Osteoblast (primary cell): ENCODE results near the gene ZFP90. TPM values are rescaled to one million over a fixed set of nuclear protein-coding genes. Genes with fewer than 3 reads are reported as not detected.

Experiments
- DNase-seq: peaks from one replicate; pipeline ENCODE4 v3.0.0; 2011; ENCODE audit warnings: low spot score, mixed read lengths; ENCODE audit not compliant: insufficient read length; ENCODE audit errors: missing footprints
- H2AFZ ChIP-seq: 2 replicates; pipeline ENCODE4 v1.6.0; 2011; ENCODE audit warnings: mild to moderate bottlenecking, low read length
- H3K27ac ChIP-seq: 2 replicates; pipeline ENCODE4 v1.5.1; 2011; ENCODE audit warnings: mild to moderate bottlenecking, low read depth, low read length, moderate library complexity
- H3K27me3 ChIP-seq: 2 replicates; pipeline ENCODE4 v1.6.0; 2012; ENCODE audit warnings: mild to moderate bottlenecking, control low read depth, inconsistent platforms, low read length, moderate library complexity; ENCODE audit not compliant: insufficient read depth
- H3K36me3 ChIP-seq: 2 replicates; pipeline ENCODE4 v1.5.1; 2011; ENCODE audit warnings: mild to moderate bottlenecking, low read length, control low read depth, moderate library complexity; ENCODE audit not compliant: insufficient read depth
- H3K4me1 ChIP-seq: 2 replicates; pipeline ENCODE4 v1.5.1; 2011; ENCODE audit warnings: mild to moderate bottlenecking, low read length, control low read depth, moderate library complexity; ENCODE audit not compliant: insufficient read depth
- H3K4me2 ChIP-seq: 2 replicates; pipeline ENCODE4 v1.6.0; 2011; ENCODE audit warnings: mild to moderate bottlenecking, low read length; ENCODE audit not compliant: insufficient read depth
- H3K4me3 ChIP-seq: fragments of 200-600 bp; sonication (generic); 3 replicates; pipeline ENCODE4 v1.5.1; 2012; ENCODE audit warnings: mild to moderate bottlenecking, low read length, inconsistent platforms; ENCODE audit not compliant: insufficient read depth
- H3K79me2 ChIP-seq: 2 replicates; pipeline ENCODE4 v1.6.0; 2012; ENCODE audit warnings: mild to moderate bottlenecking, low read length, control low read depth, inconsistent platforms; ENCODE audit not compliant: insufficient read depth
- H3K9me3 ChIP-seq: 2 replicates; pipeline ENCODE4 v1.5.1; 2011; ENCODE audit warnings: low read depth, low read length, control low read depth
- H4K20me1 ChIP-seq: 2 replicates; pipeline ENCODE4 v1.6.0; 2012; ENCODE audit warnings: mild to moderate bottlenecking, low read length, control low read depth; ENCODE audit not compliant: insufficient read depth
- total RNA-seq: library from RNA; depleted of rRNA; stranded (reverse); fragments of >200 nt; gene quantifications from 2 replicates; pipeline ENCODE4 v1.2.3, GENCODE V29; 2012
- TF ChIP-seq, protein P1 (sequence below): IDR thresholded peaks from 2 replicates; pipeline ENCODE4 v1.5.1; 2011; ENCODE audit warnings: mild to moderate bottlenecking, low read depth, low read length, moderate library complexity; ENCODE audit errors: extremely low read depth

The ZFP90 gene
- total RNA-seq, 1 donor = 41.3 TPM

- no peak overlapping the region for H3K4me2 ChIP-seq
- no peak overlapping the region for H3K4me3 ChIP-seq
- TF ChIP-seq, protein P1, sequence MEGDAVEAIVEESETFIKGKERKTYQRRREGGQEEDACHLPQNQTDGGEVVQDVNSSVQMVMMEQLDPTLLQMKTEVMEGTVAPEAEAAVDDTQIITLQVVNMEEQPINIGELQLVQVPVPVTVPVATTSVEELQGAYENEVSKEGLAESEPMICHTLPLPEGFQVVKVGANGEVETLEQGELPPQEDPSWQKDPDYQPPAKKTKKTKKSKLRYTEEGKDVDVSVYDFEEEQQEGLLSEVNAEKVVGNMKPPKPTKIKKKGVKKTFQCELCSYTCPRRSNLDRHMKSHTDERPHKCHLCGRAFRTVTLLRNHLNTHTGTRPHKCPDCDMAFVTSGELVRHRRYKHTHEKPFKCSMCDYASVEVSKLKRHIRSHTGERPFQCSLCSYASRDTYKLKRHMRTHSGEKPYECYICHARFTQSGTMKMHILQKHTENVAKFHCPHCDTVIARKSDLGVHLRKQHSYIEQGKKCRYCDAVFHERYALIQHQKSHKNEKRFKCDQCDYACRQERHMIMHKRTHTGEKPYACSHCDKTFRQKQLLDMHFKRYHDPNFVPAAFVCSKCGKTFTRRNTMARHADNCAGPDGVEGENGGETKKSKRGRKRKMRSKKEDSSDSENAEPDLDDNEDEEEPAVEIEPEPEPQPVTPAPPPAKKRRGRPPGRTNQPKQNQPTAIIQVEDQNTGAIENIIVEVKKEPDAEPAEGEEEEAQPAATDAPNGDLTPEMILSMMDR = no peak
- H2AFZ ChIP-seq = no peak overlapping the region
- DNase-seq = no peak
- H3K9me3 ChIP-seq = no peaks in the 10 kb centered on the region
- H3K79me2 ChIP-seq = no peaks in the 10 kb centered on the region
- no peaks in the 10 kb centered on the region for H3K36me3 ChIP-seq
- H3K4me1 ChIP-seq = peaks cover 7% of the 10 kb centered on the region
- no peaks in the 10 kb centered on the region for H4K20me1 ChIP-seq
- H3K27me3 ChIP-seq = peaks cover 4% of the 10 kb centered on the region
- no peak overlapping the region for H3K27ac ChIP-seq
These were observed 28.3 kb upstream of the ZFP90 start for GRCh38 chr16:68510775-68511174.

DNA sequence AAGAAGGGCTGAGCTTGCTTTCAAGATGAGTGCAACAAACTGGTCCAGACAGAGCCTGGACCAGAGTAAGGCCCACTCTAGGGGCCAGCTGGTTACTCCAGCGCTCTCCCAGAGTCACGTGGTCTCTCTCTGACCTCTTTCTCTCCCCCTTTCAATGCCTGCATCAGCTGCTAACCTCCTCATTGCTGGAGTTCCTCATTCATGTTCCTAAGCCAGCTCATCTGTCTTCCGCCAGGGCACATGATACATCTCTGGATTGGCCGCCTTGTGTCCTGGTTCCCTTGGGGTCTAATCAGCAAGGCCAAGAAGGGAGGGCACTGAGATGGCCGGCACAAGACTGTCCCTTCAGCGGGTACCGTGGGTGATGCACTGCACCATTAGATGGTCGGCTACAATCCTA lies 26.9 kb upstream of the ZFP90 start:
- H3K27me3 ChIP-seq = peaks cover 4% of the 10 kb centered on the region
- no peaks in the 10 kb centered on the region for H4K20me1 ChIP-seq
- no peak overlapping the region for H2AFZ ChIP-seq
- H3K27ac ChIP-seq = no peak overlapping the region
- TF ChIP-seq, protein P1 = no peak
- no peaks in the 10 kb centered on the region for H3K36me3 ChIP-seq
- no peaks in the 10 kb centered on the region for H3K9me3 ChIP-seq
- H3K79me2 ChIP-seq = no peaks in the 10 kb centered on the region
- no peaks in the 10 kb centered on the region for H3K4me1 ChIP-seq
- DNase-seq = no peak
- no peak overlapping the region for H3K4me2 ChIP-seq
- no peak overlapping the region for H3K4me3 ChIP-seq

GRCh38 chr16:68512742-68513141 lies 26.3 kb upstream of the ZFP90 start:
- no peaks in the 10 kb centered on the region for H3K4me1 ChIP-seq
- H3K4me3 ChIP-seq = no peak overlapping the region
- no peak overlapping the region for H3K4me2 ChIP-seq
- TF ChIP-seq, protein P1 = no peak
- H2AFZ ChIP-seq = no peak overlapping the region
- no peaks in the 10 kb centered on the region for H3K36me3 ChIP-seq
- no peaks in the 10 kb centered on the region for H3K79me2 ChIP-seq
- no peak for DNase-seq
- H3K27me3 ChIP-seq = no peaks in the 10 kb centered on the region
- H4K20me1 ChIP-seq = no peaks in the 10 kb centered on the region
- H3K27ac ChIP-seq = no peak overlapping the region
- no peaks in the 10 kb centered on the region for H3K9me3 ChIP-seq

DNA sequence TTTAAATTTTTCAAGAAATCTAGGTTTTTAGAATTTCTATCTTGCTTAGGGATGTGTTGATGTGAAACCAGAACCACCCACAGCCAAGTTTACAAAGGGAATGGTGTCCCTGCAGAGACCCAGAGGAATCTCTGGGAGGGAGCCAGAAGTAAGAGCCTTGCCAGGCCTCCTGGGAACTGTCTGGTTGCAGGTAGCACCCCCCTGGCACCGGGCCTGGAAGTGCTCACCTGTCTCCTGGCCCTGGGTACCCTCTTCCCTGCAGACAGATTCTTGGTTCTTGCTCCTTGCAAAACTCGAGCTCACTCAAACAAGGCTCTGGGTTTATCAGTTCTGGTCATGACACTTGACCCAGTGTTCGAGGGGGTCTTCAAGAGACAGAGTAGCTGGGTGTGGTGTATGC lies 24.6 kb upstream of the ZFP90 start:
- H3K4me1 ChIP-seq = no peaks in the 10 kb centered on the region
- no peak overlapping the region for H2AFZ ChIP-seq
- H3K79me2 ChIP-seq = no peaks in the 10 kb centered on the region
- H3K9me3 ChIP-seq = no peaks in the 10 kb centered on the region
- H3K27ac ChIP-seq = no peak overlapping the region
- H3K4me3 ChIP-seq = no peak overlapping the region
- H3K27me3 ChIP-seq = no peaks in the 10 kb centered on the region
- H3K36me3 ChIP-seq = no peaks in the 10 kb centered on the region
- TF ChIP-seq, protein P1 = no peak
- H4K20me1 ChIP-seq = no peaks in the 10 kb centered on the region
- no peak overlapping the region for H3K4me2 ChIP-seq
- DNase-seq = peak; percentile 55
